DOHH2 (cell line): ENCODE results near the gene CD1B.

ENCODE experiments used
- CTCF ChIP-seq: fragments of 200-600 bp; sonication (generic); IDR thresholded peaks from one replicate; pipeline ENCODE4 v1.5.1; 2014; ENCODE audit warnings: antibody characterized with exemption, mild to moderate bottlenecking, low read depth, low read length; ENCODE audit not compliant: poor library complexity, severe bottlenecking
- EZH2phosphoT487 ChIP-seq: fragments of 200-600 bp; sonication (generic); IDR thresholded peaks from 2 replicates; pipeline ENCODE4 v1.6.1; 2017; ENCODE audit warnings: borderline replicate concordance, mild to moderate bottlenecking, antibody characterized with exemption, low read length, moderate library complexity, mixed read lengths

DNA sequence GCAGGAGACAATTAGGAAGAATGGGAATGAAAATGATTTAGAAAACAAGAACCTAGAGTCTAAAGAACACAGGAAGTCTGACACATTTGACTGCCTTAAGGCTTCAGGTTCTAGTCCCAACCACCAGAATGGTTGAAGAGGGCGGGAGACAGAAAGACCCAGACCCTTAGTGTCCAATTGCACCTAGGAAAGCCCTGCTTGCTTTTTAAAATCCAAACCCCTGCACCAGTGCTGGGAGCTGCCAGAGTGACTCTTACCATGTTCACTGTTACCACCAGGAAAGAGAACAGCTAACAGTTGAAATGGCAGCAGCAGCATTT is 265 bp downstream of the CD1B start:
- TF ChIP-seq CTCF (no peak), EZH2phosphoT487 (no peak)
